Choroid plexus epithelial cell (primary cell): ENCODE results near the gene CRIM1.

Source experiments
- DNase-seq: peaks from one replicate; pipeline ENCODE4 v3.0.0-alpha.2; 2010; ENCODE audit warnings: low read depth
- H3K4me3 ChIP-seq: 2 replicates; pipeline ENCODE4 v1.5.1; 2011; ENCODE audit warnings: low read depth, mild to moderate bottlenecking, control low read depth, low read length, moderate library complexity
- TF ChIP-seq, protein P1 (sequence below): conservative IDR thresholded peaks from 2 replicates; pipeline ENCODE4 v1.5.1; 2011; ENCODE audit warnings: low read depth, mild to moderate bottlenecking, control low read depth, inconsistent platforms, low read length, moderate library complexity

CRIM1 gene

GRCh38 chr2:36540986-36541754 is 185.6 kb downstream of the CRIM1 start:
- TF ChIP-seq, protein P1, sequence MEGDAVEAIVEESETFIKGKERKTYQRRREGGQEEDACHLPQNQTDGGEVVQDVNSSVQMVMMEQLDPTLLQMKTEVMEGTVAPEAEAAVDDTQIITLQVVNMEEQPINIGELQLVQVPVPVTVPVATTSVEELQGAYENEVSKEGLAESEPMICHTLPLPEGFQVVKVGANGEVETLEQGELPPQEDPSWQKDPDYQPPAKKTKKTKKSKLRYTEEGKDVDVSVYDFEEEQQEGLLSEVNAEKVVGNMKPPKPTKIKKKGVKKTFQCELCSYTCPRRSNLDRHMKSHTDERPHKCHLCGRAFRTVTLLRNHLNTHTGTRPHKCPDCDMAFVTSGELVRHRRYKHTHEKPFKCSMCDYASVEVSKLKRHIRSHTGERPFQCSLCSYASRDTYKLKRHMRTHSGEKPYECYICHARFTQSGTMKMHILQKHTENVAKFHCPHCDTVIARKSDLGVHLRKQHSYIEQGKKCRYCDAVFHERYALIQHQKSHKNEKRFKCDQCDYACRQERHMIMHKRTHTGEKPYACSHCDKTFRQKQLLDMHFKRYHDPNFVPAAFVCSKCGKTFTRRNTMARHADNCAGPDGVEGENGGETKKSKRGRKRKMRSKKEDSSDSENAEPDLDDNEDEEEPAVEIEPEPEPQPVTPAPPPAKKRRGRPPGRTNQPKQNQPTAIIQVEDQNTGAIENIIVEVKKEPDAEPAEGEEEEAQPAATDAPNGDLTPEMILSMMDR: no peak
- no peak for DNase-seq
- no peak overlapping the region for H3K4me3 ChIP-seq

DNA sequence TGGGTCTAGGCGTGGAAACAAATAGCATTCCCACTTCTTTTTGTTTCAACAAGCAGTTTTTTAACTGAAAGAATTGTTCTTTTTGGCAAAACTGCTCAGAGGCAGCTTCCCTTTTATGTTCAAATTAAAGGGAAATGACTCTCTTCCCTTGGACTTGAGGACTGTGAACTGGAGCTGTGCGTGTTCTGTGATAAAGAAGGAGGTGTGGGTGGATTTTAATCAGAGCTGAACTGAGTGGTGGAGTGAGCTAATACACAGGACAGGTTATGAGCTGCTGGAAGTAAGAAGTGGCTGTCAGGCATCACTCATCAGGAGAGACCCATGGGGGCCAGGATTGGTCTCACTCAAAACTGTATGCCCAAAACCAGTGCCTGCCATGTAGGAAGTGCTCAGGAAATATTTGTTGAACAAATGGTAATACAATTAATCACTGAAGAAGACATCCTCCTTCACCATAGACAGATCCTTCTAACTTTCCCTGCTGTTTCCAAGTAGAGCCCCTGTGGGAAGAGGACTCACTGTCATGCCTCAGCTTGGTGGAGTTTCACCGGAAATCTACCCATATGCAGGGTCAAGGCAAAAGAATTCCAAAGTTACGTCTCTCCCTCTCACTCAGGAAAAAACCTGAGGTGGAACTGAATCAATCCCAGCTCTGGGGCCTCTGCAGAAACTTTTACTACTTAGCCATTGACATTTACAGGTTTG is 186.5 kb downstream of the CRIM1 start:
- H3K4me3 ChIP-seq: no peak overlapping the region
- no peak for DNase-seq
- TF ChIP-seq, protein P1: no peak

DNA sequence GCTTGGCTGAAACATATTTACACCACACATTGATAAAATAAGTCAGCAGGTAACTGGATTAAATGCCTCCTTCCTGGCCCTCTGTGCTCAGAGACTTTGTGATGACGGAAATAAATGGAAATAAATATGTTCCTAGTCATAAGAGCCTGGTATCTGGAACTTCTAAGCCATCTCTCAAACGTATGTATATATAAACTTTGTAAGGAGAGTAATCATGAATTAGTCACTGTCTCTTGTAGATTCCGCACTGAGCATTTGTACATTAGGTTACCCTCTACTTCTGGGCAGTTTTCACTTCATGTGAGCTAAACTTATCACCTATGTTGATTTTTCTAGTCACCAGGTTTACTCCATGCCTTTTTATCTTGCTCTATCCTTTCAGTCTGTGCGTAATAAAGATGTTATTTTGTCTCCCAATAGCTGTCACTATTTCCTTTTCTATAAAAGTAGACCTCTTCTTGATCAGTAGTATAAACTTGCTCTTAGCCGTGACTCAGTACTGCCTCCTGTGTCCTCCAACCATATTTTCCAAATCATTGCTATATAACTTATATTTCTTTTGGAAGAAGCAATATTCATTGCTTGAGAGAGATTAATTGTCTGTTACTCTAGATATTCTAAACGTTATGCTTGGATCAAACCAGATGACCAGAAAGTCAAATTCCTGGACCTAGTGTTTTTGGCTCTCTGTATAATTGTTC is 189.2 kb downstream of the CRIM1 start:
- H3K4me3 ChIP-seq: no peak overlapping the region
- peak; percentile 52 for DNase-seq
- TF ChIP-seq, protein P1: peak; percentile 61

DNA sequence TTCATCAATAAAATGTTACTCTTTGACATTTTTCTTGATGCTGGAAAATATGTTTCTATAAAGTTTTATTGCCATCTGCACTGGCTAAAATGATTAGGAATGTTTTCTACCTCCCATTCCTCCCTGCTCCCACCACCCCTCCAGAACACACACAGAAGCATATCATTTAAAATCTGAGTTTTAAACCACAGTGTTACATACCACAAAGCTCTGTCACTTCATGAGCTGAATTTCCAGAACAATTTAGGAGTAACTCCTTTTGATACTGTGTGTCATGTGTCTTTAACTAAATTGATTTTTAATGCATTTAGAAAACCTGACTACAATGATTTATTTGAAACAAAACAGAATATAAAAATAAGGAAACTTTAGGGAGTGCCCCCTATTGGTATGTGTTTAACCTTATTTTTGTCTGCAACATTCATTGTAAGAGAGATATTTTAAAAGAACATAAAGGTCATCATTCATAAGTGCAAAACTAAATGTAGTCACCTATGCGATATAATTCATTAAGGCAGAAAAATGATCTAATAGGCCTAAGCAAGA is 190.4 kb downstream of the CRIM1 start:
- no peak for DNase-seq
- TF ChIP-seq, protein P1: peak; percentile 30
- no peak overlapping the region for H3K4me3 ChIP-seq

DNA sequence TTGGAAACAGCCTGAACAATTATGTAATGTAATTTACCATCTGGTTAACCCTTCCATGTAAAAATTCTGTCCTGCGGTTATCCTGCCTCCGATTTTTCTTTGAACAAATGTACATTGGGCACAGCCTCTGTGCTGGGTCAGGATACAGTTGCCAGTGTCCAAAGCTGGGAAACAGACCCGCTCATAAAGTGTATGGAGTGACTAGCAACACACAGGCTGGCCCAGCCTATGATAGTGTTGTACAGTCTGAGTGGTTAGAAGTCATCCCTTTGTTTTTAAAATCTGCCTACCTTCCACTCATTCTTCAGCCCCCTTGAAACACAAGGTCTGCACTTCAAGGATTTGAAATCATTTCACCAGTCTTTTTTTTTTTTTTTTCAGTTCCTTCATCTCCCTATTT is 192.3 kb downstream of the CRIM1 start:
- TF ChIP-seq, protein P1: no peak
- no peak for DNase-seq
- H3K4me3 ChIP-seq: no peak overlapping the region

DNA sequence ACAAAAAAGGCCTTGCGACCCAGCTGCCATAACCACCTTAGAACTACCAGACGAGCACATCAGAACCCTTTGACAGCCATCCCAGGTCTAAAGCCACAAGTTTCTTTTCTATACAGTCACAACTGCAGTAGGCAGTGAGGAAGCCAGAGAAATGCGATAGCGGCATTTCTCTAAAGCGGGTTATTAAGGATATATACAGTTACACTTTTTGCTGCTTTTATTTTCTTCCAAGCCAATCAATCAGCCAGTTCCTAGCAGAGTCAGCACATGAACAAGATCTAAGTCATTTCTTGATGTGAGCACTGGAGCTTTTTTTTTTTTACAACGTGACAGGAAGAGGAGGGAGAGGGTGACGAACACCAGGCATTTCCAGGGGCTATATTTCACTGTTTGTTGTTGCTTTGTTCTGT is 193.6 kb downstream of the CRIM1 start:
- peak; percentile 42 for DNase-seq
- TF ChIP-seq, protein P1: no peak
- H3K4me3 ChIP-seq: no peak overlapping the region
